ENCODE data around the gene CDHR2.

CDHR2 gene

GRCh38 chr5:176620333-176620981 is 71.3 kb downstream of the CDHR2 start:
- DNase-seq (ENCODE audit: low spot score) = no peak

- DNase-seq (ENCODE audit: low spot score) = no peak
Measured at GRCh38 chr5:176621661-176622079, 72.5 kb downstream of the CDHR2 start.

- DNase-seq (ENCODE audit: low spot score) = no peak
Measured at GRCh38 chr5:176624142-176624541, 75.0 kb downstream of the CDHR2 start.

GRCh38 chr5:176624938-176625337 is 75.8 kb downstream of the CDHR2 start:
- DNase-seq (ENCODE audit: low spot score) = no peak

- DNase-seq (ENCODE audit: low spot score) = no peak
Measured at GRCh38 chr5:176625512-176625911, 76.4 kb downstream of the CDHR2 start.

- no peak for DNase-seq (ENCODE audit: low spot score)
Measured at GRCh38 chr5:176625966-176626875, 77.1 kb downstream of the CDHR2 start.

- DNase-seq (ENCODE audit: low spot score) = no peak
Measured at GRCh38 chr5:176626876-176627236, 77.7 kb downstream of the CDHR2 start.

- DNase-seq (ENCODE audit: low spot score) = no peak
Measured at GRCh38 chr5:176627582-176627981, 78.4 kb downstream of the CDHR2 start.

GRCh38 chr5:176628406-176629228 is 79.5 kb downstream of the CDHR2 start:
- DNase-seq (ENCODE audit: low spot score) = no peak

- DNase-seq (ENCODE audit: low spot score) = no peak
Measured at GRCh38 chr5:176629317-176629852, 80.2 kb downstream of the CDHR2 start.

- peak; percentile 88 for DNase-seq (ENCODE audit: low spot score)
Measured at GRCh38 chr5:176629853-176630680, 80.9 kb downstream of the CDHR2 start, which contains the start of the genes EIF4E1B and SNCB. Gene EIF4E1B (plus strand): TSS chr5:176630675. CDS start chr5:176642788, 12,113 bp downstream. Gene SNCB (minus strand): TSS chr5:176630534. CDS start chr5:176629654, 880 bp downstream.

GRCh38 chr5:176630681-176631222 is 81.6 kb downstream of the CDHR2 start:
- no peak for DNase-seq (ENCODE audit: low spot score)

- no peak for DNase-seq (ENCODE audit: low spot score)
Measured at GRCh38 chr5:176631383-176632200, 82.5 kb downstream of the CDHR2 start.

- DNase-seq (ENCODE audit: low spot score) = no peak
Measured at GRCh38 chr5:176632745-176633144, 83.6 kb downstream of the CDHR2 start.

- DNase-seq (ENCODE audit: low spot score) = no peak
Measured at GRCh38 chr5:176633598-176633997, 84.5 kb downstream of the CDHR2 start.

GRCh38 chr5:176636426-176636825 is 87.3 kb downstream of the CDHR2 start:
- no peak for DNase-seq (ENCODE audit: low spot score)

- DNase-seq (ENCODE audit: low spot score) = no peak
Measured at GRCh38 chr5:176637556-176637955, 88.4 kb downstream of the CDHR2 start.

GRCh38 chr5:176638437-176638836 is 89.3 kb downstream of the CDHR2 start:
- no peak for DNase-seq (ENCODE audit: low spot score)

- DNase-seq (ENCODE audit: low spot score) = no peak
Measured at GRCh38 chr5:176639208-176639607, 90.1 kb downstream of the CDHR2 start.

GRCh38 chr5:176639981-176640380 is 90.8 kb downstream of the CDHR2 start:
- DNase-seq (ENCODE audit: low spot score) = peak; percentile 60
